ENCODE data around the gene AQP4.

GRCh38 chr18:26818461-26818860 is 47.0 kb downstream of the AQP4 start:
- TF ChIP-seq CTCF (IDR thresholded peaks at IDR 0.05 in 4 of 5, conservative IDR thresholded peaks at IDR 0.05 in 1 of 5) (no peak), POLR2A (IDR thresholded peaks at IDR 0.05) (no peak)

All from gastrocnemius medialis (tissue), 4 donors.